Right renal pelvis (tissue), 4 donors: Measurements from ENCODE around the gene ST3GAL4. TPM values are rescaled to one million over a fixed set of nuclear protein-coding genes. Genes with fewer than 3 reads are reported as not detected.
"Not testable (repeated sequence)": the region's sequence is repeated elsewhere in the genome, so short reads cannot be mapped to it uniquely, and the experiment has no call there.

Experiments used
- DNase-seq, 4 donors: peaks; one replicate each; pipeline ENCODE4 v3.0.0-alpha.2; 2013; ENCODE audit warnings: low read depth in 4 of 4, low spot score in 3 of 4, missing footprints in 1 of 4
- polyA plus RNA-seq, 4 donors: library from polyadenylated mRNA; unstranded; fragments of 120-200 nt; gene quantifications; one replicate each; pipeline ENCODE4 v1.2.1, GENCODE V29; 2013; ENCODE audit not compliant: insufficient read length in 4 of 4

The ST3GAL4 gene
- polyA plus RNA-seq, 4 donors = 17.1 to 21.9 (median 19.6) TPM

GRCh38 chr11:126383339-126384335 is 28.2 kb downstream of the ST3GAL4 start:
- no peak for DNase-seq

GRCh38 chr11:126384449-126385070 is 29.1 kb downstream of the ST3GAL4 start:
- no peak for DNase-seq

GRCh38 chr11:126385991-126386728 is 30.7 kb downstream of the ST3GAL4 start:
- DNase-seq = no peak

- not testable (repeated sequence) for DNase-seq
These were observed 31.2 kb downstream of the ST3GAL4 start for GRCh38 chr11:126386729-126387071.

GRCh38 chr11:126387857-126388256 is 32.4 kb downstream of the ST3GAL4 start:
- no peak for DNase-seq

- DNase-seq = no peak
These were observed 34.9 kb downstream of the ST3GAL4 start for GRCh38 chr11:126390272-126390867.

GRCh38 chr11:126391286-126391954 is 35.9 kb downstream of the ST3GAL4 start:
- DNase-seq = no peak

GRCh38 chr11:126391970-126392632 is 36.6 kb downstream of the ST3GAL4 start:
- DNase-seq = no peak

- no peak for DNase-seq
These were observed 37.1 kb downstream of the ST3GAL4 start for GRCh38 chr11:126392633-126393013.

- no peak for DNase-seq
These were observed 37.7 kb downstream of the ST3GAL4 start for GRCh38 chr11:126393143-126393542.

- no peak for DNase-seq
These were observed 38.5 kb downstream of the ST3GAL4 start for GRCh38 chr11:126394036-126394435.

- not testable (repeated sequence) for DNase-seq
These were observed 39.2 kb downstream of the ST3GAL4 start for GRCh38 chr11:126394634-126395072.

GRCh38 chr11:126395784-126396183 is 40.3 kb downstream of the ST3GAL4 start:
- not testable (repeated sequence) for DNase-seq

GRCh38 chr11:126396266-126396665 is 40.8 kb downstream of the ST3GAL4 start:
- not testable (repeated sequence) for DNase-seq

- DNase-seq = no peak
These were observed 41.5 kb downstream of the ST3GAL4 start for GRCh38 chr11:126396965-126397364.

- DNase-seq = no peak
These were observed 42.8 kb downstream of the ST3GAL4 start for GRCh38 chr11:126398296-126398695.

- DNase-seq = no peak
These were observed 43.2 kb downstream of the ST3GAL4 start for GRCh38 chr11:126398721-126399120.

- DNase-seq = no peak
These were observed 44.5 kb downstream of the ST3GAL4 start for GRCh38 chr11:126400019-126400418.

- DNase-seq = no peak
These were observed 45.0 kb downstream of the ST3GAL4 start for GRCh38 chr11:126400479-126400878.
